Measurements from ENCODE around the gene RAPH1. TPM values are rescaled to one million over a fixed set of nuclear protein-coding genes. Genes with fewer than 3 reads are reported as not detected.

Gene RAPH1
- total RNA-seq, 8 experiments from 2014 or later: 1.1 to 76.5 (median 11.1) TPM

DNA sequence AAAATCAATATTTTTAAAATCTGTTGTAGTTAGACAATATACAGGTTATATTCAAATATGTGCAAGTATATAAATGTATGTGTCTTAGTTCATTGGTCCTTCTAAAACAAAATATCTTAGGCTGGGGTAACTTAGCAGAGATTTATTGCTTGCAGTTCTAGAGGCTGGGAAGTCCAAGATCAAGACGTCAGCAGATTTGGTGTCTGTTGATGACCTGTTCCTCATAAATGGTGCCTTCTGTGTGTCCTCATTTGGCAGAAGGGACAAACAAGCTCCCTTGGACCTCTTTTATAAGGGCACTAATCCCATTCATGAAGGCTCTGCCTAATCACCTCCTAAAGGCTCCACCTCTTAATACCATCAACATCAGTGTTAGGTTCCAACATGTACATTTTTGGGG is 175.7 kb downstream of the RAPH1 start:
- H3K27ac ChIP-seq: no peak overlapping the region
- WGBS, 10 experiments: 86 to 100% (median 100%) methylated on average over 1 of the region's 1 CpG; no CpG with 5 or more reads in 3 of the 10 experiments
- H3K4me1 ChIP-seq (replicated peaks in 1 of 2): no peaks in the 10 kb centered on the region
- H3K4me3 ChIP-seq: no peak overlapping the region
- in situ Hi-C loops (cut with MboI; ENCODE audit: low pct_unique_long_range_greater_than_20kb in 2 of 9, low sequenced_read_pairs in 9 of 9, unreplicated experiment in 9 of 9): no loop called here
- ATAC-seq (replicated peaks in 6 of 8): no peak

DNA sequence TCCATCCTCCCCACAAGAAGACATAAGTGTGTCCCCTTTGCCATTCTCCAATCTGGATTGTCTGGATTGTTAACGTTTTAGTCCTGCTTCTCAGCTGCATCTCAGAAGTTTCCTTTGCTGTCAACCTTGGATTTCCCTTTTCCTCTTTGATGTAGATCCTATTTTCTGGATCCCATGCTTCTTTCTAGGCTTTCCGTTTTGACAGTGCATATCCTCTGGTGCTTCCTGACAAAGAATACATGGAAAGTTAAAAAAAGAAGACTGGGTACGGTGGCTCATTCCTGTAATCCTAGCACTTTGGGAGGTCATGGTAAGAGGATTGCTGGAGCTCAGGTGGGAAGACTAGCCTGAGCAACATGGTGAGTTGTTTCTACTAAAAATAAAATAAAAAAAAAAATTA is 180.1 kb downstream of the RAPH1 start:
- WGBS, 10 experiments: 67 to 100% (median 92%) methylated on average over 1 to 3 of the region's 3 CpGs; no CpG with 5 or more reads in 1 of the 10 experiments
- H3K27ac ChIP-seq: no peak overlapping the region
- no peak for ATAC-seq (replicated peaks in 6 of 8)
- H3K4me3 ChIP-seq: no peak overlapping the region
- in situ Hi-C loops (cut with MboI; ENCODE audit: low pct_unique_long_range_greater_than_20kb in 2 of 9, low sequenced_read_pairs in 9 of 9, unreplicated experiment in 9 of 9): no loop called here
- H3K4me1 ChIP-seq (replicated peaks in 1 of 2): no peaks in the 10 kb centered on the region

DNA sequence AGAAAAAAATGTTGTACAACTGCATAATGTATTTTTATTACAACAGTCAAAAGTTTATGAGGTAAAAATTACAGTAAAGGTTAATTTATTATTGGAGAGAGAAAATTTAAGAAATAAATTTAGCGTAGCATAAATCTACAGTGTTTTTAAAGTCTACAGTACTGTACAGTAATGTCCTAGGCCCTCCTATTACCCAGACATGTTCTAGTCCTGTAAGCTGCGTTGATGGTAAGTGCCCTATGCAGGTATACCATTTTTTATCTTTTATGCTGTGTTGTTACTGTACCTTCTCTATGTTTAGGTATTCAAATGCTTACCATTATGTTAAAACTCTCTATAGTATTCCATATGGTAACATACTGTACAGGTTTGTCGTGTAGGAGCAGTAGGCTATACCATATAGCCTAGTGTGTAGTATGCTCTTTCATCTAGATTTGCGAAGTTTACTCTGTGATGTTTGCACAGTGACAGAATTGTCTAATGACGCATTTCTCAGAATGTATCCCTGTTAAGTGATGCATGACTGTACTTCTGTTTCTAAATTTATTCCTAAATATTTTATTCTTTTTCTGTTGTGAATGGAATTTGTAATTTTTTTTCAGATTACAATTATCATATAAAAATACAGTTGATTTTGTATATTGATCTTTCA is 182.4 kb downstream of the RAPH1 start:
- Histone ChIP-seq H3K4me3 (no peak overlapping the region), H3K27ac (no peak overlapping the region), H3K4me1 (replicated peaks in 1 of 2) (no peaks in the 10 kb centered on the region)
- peak in 2 of 8 experiments; percentile 61 to 70 for ATAC-seq (replicated peaks in 6 of 8)
- WGBS, 10 experiments: 81 to 100% (median 96%) methylated on average over 2 to 5 of the region's 5 CpGs
- in situ Hi-C loops (cut with MboI; ENCODE audit: low pct_unique_long_range_greater_than_20kb in 2 of 9, low sequenced_read_pairs in 9 of 9, unreplicated experiment in 9 of 9): no loop called here

GRCh38 chr2:203347375-203347774 is 187.7 kb downstream of the RAPH1 start:
- in situ Hi-C loops (cut with MboI; ENCODE audit: low pct_unique_long_range_greater_than_20kb in 2 of 9, low sequenced_read_pairs in 9 of 9, unreplicated experiment in 9 of 9): no loop called here
- 94 to 100% (median 100%) methylated on average over 1 to 4 of the region's 4 CpGs; no CpG with 5 or more reads in 1 of the 10 experiments for WGBS, 10 experiments
- Histone ChIP-seq H3K4me1 (replicated peaks in 1 of 2) (no peaks in the 10 kb centered on the region), H3K4me3 (no peak overlapping the region), H3K27ac (no peak overlapping the region)
- no peak for ATAC-seq (replicated peaks in 6 of 8)

GRCh38 chr2:203346612-203347011 is 188.5 kb downstream of the RAPH1 start:
- Histone ChIP-seq H3K4me3 (no peak overlapping the region), H3K27ac (no peak overlapping the region), H3K4me1 (replicated peaks in 1 of 2) (no peaks in the 10 kb centered on the region)
- WGBS, 10 experiments: 80 to 100% (median 95%) methylated on average over 1 of the region's 1 CpG; no CpG with 5 or more reads in 2 of the 10 experiments
- in situ Hi-C loops (cut with MboI; ENCODE audit: low pct_unique_long_range_greater_than_20kb in 2 of 9, low sequenced_read_pairs in 9 of 9, unreplicated experiment in 9 of 9): no loop called here
- no peak for ATAC-seq (replicated peaks in 6 of 8)

GRCh38 chr2:203344667-203345066 is 190.4 kb downstream of the RAPH1 start:
- in situ Hi-C loops (cut with MboI; ENCODE audit: low pct_unique_long_range_greater_than_20kb in 2 of 9, low sequenced_read_pairs in 9 of 9, unreplicated experiment in 9 of 9): no loop called here
- WGBS, 10 experiments: 90 to 100% (median 100%) methylated on average over 2 to 8 of the region's 12 CpGs; no CpG with 5 or more reads in 3 of the 10 experiments
- Histone ChIP-seq H3K27ac (no peak overlapping the region), H3K4me3 (no peak overlapping the region), H3K4me1 (replicated peaks in 1 of 2) (no peaks in the 10 kb centered on the region)
- ATAC-seq (replicated peaks in 6 of 8): no peak

Other genes with a start within 250 kb of the RAPH1 start
- 10 to 100 TPM in 7 of 8 experiments, 1 to 10 TPM in 1; 8.4 to 88.0 (median 64.6) TPM for gene ABI2, start 206.9 kb downstream of the RAPH1 start, total RNA-seq
- under 1 TPM in 6 of 8 experiments, not detected in 2; 0.05 to 0.33 (median 0.09) TPM for gene CD28, start 171.3 kb upstream of the RAPH1 start, total RNA-seq

Measured in motor neuron (in vitro differentiated cells).